Smooth muscle cell (in vitro differentiated cells): ENCODE measurements around the gene KCNH3. TPM values are rescaled to one million over a fixed set of nuclear protein-coding genes. Genes with fewer than 3 reads are reported as not detected.
A peak's percentile ranks its signal among the peaks of the same experiment; 100 is the strongest.

Experiments used
- DNase-seq: peaks from one replicate; lab custom pipeline; 2025; ENCODE audit not compliant: unreplicated experiment; lab: John Stamatoyannopoulos, UW
- H2AFZ ChIP-seq: fragments of 200-600 bp; sonication (generic); 2 replicates; pipeline ENCODE4 v1.6.0; 2016; ENCODE audit warnings: antibody characterized with exemption, low read depth, mild to moderate bottlenecking
- H3F3A ChIP-seq: fragments of 200-600 bp; sonication (generic); 2 replicates; pipeline ENCODE4 v1.6.0; 2017; ENCODE audit warnings: antibody characterized with exemption, low read depth
- H3K27ac ChIP-seq: fragments of 200-600 bp; sonication (generic); 2 replicates; pipeline ENCODE4 v1.5.1; 2016; ENCODE audit warnings: low read depth, mild to moderate bottlenecking
- H3K27me3 ChIP-seq: fragments of 200-600 bp; sonication (generic); 2 replicates; pipeline ENCODE4 v1.6.1; 2016; ENCODE audit warnings: low read depth, mild to moderate bottlenecking
- H3K36me3 ChIP-seq: fragments of 200-600 bp; sonication (generic); 2 replicates; pipeline ENCODE4 v1.5.1; 2016; ENCODE audit warnings: low read depth
- H3K4me1 ChIP-seq: fragments of 200-600 bp; sonication (generic); 2 replicates; pipeline ENCODE4 v1.5.1; 2016; ENCODE audit warnings: low read depth
- H3K4me2 ChIP-seq: fragments of 200-600 bp; sonication (generic); 2 replicates; pipeline ENCODE4 v1.6.0; 2016; ENCODE audit warnings: mild to moderate bottlenecking
- H3K4me3 ChIP-seq: fragments of 200-600 bp; sonication (generic); 2 replicates; pipeline ENCODE4 v1.5.1; 2016; ENCODE audit warnings: mild to moderate bottlenecking
- H3K79me2 ChIP-seq: fragments of 200-600 bp; sonication (generic); 2 replicates; pipeline ENCODE4 v1.6.0; 2016; ENCODE audit warnings: low read depth, mild to moderate bottlenecking
- H3K9ac ChIP-seq: fragments of 200-600 bp; sonication (generic); 2 replicates; pipeline ENCODE4 v1.6.0; 2016; ENCODE audit warnings: low read depth
- H3K9me3 ChIP-seq: fragments of 200-600 bp; sonication (generic); replicated peaks from 2 replicates; pipeline ENCODE4 v1.5.1; 2016; ENCODE audit warnings: low read depth
- H4K20me1 ChIP-seq: fragments of 200-600 bp; sonication (generic); 2 replicates; pipeline ENCODE4 v1.6.0; 2016; ENCODE audit warnings: low read depth
- CTCF ChIP-seq: fragments of 200-600 bp; sonication (generic); IDR thresholded peaks from 2 replicates; pipeline ENCODE4 v1.5.1; 2017; ENCODE audit warnings: borderline replicate concordance, mild to moderate bottlenecking, antibody characterized with exemption; ENCODE audit not compliant: insufficient read depth, poor library complexity, severe bottlenecking
- WGBS: methylation state at CpG from one replicate; pipeline ENCODE4 v1.1.7; 2016; ENCODE audit warnings: low lambda C conversion rate; 5-methylcytosine and 5-hydroxymethylcytosine counted together
- polyA plus RNA-seq: library from polyadenylated mRNA; unstranded; fragments of >200 nt; fragmentation: Nextera tagmentation; extraction: Ambion mirVana; gene quantifications from 2 replicates; pipeline ENCODE4 v1.2.1, GENCODE V29; 2016
- total RNA-seq: library from RNA; depleted of rRNA; stranded (reverse); fragments of >200 nt; gene quantifications from 2 replicates; pipeline ENCODE4 v1.2.3, GENCODE V29; 2014

Gene KCNH3
- total and polyA plus RNA-seq, 2 experiments from 2014 or later, result 0.09 to 0.94 TPM

DNA sequence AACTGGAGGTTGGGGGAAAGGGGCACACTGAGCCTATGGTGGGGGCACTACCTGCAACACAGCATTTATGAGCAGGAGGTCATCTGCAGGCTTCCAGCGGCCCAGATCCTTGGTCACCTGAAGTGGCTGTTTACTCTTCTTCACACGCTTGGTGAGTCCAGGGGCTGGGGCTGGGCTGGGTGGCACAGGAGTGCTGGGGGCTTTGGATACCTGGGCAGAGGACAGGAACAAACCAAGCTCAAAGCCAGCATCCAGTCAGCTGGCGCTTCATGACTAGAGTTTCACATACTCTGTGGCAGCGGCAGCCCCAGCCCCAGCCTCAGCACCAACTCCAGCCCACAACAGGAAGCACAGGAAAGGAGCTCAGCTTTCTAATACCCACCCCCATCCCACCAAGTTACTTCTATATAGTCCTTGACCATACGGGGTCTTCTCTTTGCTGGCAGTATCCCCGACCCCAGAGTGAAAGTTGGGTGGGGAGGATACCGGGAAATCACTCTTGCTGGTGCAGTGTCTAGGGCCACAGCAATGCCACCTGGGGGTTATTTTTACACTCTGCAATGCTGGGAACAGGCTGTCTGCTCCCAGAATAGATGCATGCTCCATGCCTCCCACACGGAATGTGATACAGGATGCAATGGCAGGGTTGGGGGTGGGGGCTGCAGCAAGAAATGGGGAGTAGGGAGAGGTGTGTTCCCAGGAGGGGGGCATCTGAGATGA is 26.0 kb downstream of the KCNH3 start:
- Histone ChIP-seq H3K4me2 (no peak overlapping the region), H3K27ac (no peak overlapping the region), H3K27me3 (no peaks in the 10 kb centered on the region), H3K9me3 (no peaks in the 10 kb centered on the region), H3K36me3 (no peaks in the 10 kb centered on the region), H3K9ac (no peak overlapping the region), H3K4me1 (peaks cover 11% of the 10 kb centered on the region), H3F3A (no peaks in the 10 kb centered on the region), H4K20me1 (no peaks in the 10 kb centered on the region), H3K79me2 (peaks cover 28% of the 10 kb centered on the region), H2AFZ (no peak overlapping the region), H3K4me3 (no peak overlapping the region)
- WGBS, result 95% methylated on average over 8 of the region's 8 CpGs
- DNase-seq, result no peak
- TF ChIP-seq CTCF, result no peak

GRCh38 chr12:49565406-49566265 is 26.8 kb downstream of the KCNH3 start:
- no peak overlapping the region for H3K4me2 ChIP-seq
- WGBS, result 97% methylated on average over 12 of the region's 12 CpGs
- no peak overlapping the region for H2AFZ ChIP-seq

GRCh38 chr12:49566361-49566760 is 27.5 kb downstream of the KCNH3 start:
- H3K9me3 ChIP-seq, result no peaks in the 10 kb centered on the region
- H3K79me2 ChIP-seq, result peaks cover 36% of the 10 kb centered on the region
- no peak overlapping the region for H3K27ac ChIP-seq
- H3K9ac ChIP-seq, result peak overlapping the region; percentile 2
- H3F3A ChIP-seq, result no peaks in the 10 kb centered on the region
- no peak for DNase-seq
- no peaks in the 10 kb centered on the region for H3K27me3 ChIP-seq
- peak overlapping the region; percentile 98 for H3K4me2 ChIP-seq
- H3K4me1 ChIP-seq, result peaks cover 11% of the 10 kb centered on the region
- H3K4me3 ChIP-seq, result no peak overlapping the region
- H4K20me1 ChIP-seq, result no peaks in the 10 kb centered on the region
- TF ChIP-seq CTCF, result no peak
- WGBS, result 96% methylated on average over 13 of the region's 13 CpGs
- H2AFZ ChIP-seq, result no peak overlapping the region
- no peaks in the 10 kb centered on the region for H3K36me3 ChIP-seq

More at GRCh38 chr12:49565406-49566265, 26.8 kb downstream of the KCNH3 start:
- no peak for TF ChIP-seq CTCF
- no peak overlapping the region for H3K4me3 ChIP-seq
- no peak overlapping the region for H3K9ac ChIP-seq
- H3K79me2 ChIP-seq, result peaks cover 31% of the 10 kb centered on the region
- no peaks in the 10 kb centered on the region for H3K9me3 ChIP-seq
- H3K36me3 ChIP-seq, result no peaks in the 10 kb centered on the region
- no peaks in the 10 kb centered on the region for H4K20me1 ChIP-seq
- no peaks in the 10 kb centered on the region for H3F3A ChIP-seq
- H3K4me1 ChIP-seq, result peaks cover 11% of the 10 kb centered on the region
- H3K27ac ChIP-seq, result no peak overlapping the region
- no peak for DNase-seq
- H3K27me3 ChIP-seq, result no peaks in the 10 kb centered on the region
